Raji (cell line): ENCODE data around the gene VPS33B.

Experiments
- POLR2A ChIP-seq: IDR thresholded peaks from 2 replicates; pipeline ENCODE4 v1.6.1; 2011; ENCODE audit warnings: low read depth, low read length, control low read depth; ENCODE audit not compliant: insufficient read depth

VPS33B gene

DNA sequence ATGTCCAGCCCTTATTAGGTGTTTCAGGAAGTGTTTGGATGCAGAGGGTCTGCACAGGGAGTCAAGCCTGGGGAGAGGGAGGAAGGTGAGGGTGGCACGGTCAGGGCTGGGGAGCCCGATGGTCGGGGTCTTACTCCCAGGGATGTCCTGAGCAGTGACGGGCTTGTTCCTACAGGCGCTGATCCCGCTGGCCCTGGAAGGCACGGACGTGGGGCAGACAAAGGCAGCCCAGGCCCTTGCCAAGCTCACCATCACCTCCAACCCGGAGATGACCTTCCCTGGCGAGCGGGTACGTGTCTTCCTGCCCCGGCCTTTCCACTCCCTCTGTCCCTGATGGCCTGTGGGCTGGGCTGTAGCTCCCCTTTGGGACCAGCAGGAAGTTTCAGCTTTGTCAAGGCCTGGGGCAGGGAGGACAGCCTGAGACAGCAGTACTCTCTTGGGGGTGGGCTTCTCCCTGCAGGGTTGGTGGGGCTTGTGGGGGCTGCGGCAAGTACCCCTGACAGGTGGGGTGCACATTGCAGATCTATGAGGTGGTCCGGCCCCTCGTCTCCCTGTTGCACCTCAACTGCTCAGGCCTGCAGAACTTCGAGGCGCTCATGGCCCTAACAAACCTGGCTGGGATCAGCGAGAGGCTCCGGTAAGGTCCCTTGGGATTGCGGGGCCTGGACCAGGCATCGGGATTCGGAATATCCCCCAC lies 72.3 kb downstream of the VPS33B start:
- no peak for TF ChIP-seq POLR2A
